Esophagus muscularis mucosa (tissue), 4 donors: ENCODE data around the gene CCL2. TPM values are rescaled to one million over a fixed set of nuclear protein-coding genes. Genes with fewer than 3 reads are reported as not detected.

Source experiments
- DNase-seq: peaks from one replicate; pipeline ENCODE4 v3.0.0-alpha.2; 2017; ENCODE audit errors: extremely low spot score
- H3K27ac ChIP-seq, 4 donors: fragments of 200-600 bp; sonication (generic); replicated peaks in 1 of 4; 1 replicate in 3 of 4; 2 replicates in 1 of 4; pipeline ENCODE4 v1.5.1; 2016 to 2019; ENCODE audit warnings: mild to moderate bottlenecking in 1 of 4
- H3K27me3 ChIP-seq, 4 donors: fragments of 200-600 bp; sonication (generic); one replicate each; pipeline versions ENCODE4 v1.5.1 to v1.6.0; 2016 to 2019
- H3K36me3 ChIP-seq, 4 donors: fragments of 200-600 bp; sonication (generic); one replicate each; pipeline ENCODE4 v1.5.1; 2016 to 2019
- H3K4me1 ChIP-seq, 4 donors: fragments of 200-600 bp; sonication (generic); one replicate each; pipeline ENCODE4 v1.5.1; 2016 to 2019
- H3K4me3 ChIP-seq, 4 donors: fragments of 200-600 bp; sonication (generic); 1 replicate in 2 of 4; 2 replicates in 2 of 4; pipeline ENCODE4 v1.5.1; 2016 to 2019; ENCODE audit warnings: mild to moderate bottlenecking in 4 of 4, moderate library complexity in 1 of 4
- H3K9me3 ChIP-seq, 4 donors: fragments of 200-600 bp; sonication (generic); 1 replicate in 3 of 4; 2 replicates in 1 of 4; pipeline ENCODE4 v1.5.1; 2016 to 2019
- EP300 ChIP-seq: sonication (generic); formaldehyde crosslinking; IDR thresholded peaks from one replicate; pipeline ENCODE4 v1.6.1; 2017; ENCODE audit warnings: antibody characterized with exemption
- POLR2A ChIP-seq: fragments of 450-650 bp; IDR thresholded peaks from one replicate; pipeline ENCODE4 v1.6.1; 2017; ENCODE audit warnings: antibody characterized with exemption, moderate library complexity, mild to moderate bottlenecking, low read depth
- POLR2AphosphoS5 ChIP-seq, 2 donors: sonication (generic); formaldehyde crosslinking; IDR thresholded peaks; one replicate each; pipeline ENCODE4 v1.6.1; 2017; ENCODE audit warnings: antibody characterized with exemption in 2 of 2
- WGBS: methylation state at CpG from one replicate; pipeline ENCODE4 v1.1.5; 2018; 5-methylcytosine and 5-hydroxymethylcytosine counted together
- intact Hi-C: fragments of 100-400 bp; cut with DNase I; formaldehyde crosslinking; loops from one replicate; pipeline ENCODE4 v1.15.1; 2023
- total RNA-seq, 4 donors: library from RNA; depleted of rRNA; stranded (reverse); fragments of >200 nt; gene quantifications; one replicate each; pipeline versions ENCODE4 v1.1.0 to v1.2.1, GENCODE V29; 2016
- TF ChIP-seq, protein P1 (sequence below), 3 experiments: fragments of 200-600 bp in 2 of 3; fragments of 450-650 bp in 1 of 3; sonication (generic) in 2 of 3; IDR thresholded peaks; one replicate each; pipeline ENCODE4 v1.5.1; 2017 to 2019; ENCODE audit warnings: antibody characterized with exemption in 3 of 3, mild to moderate bottlenecking in 2 of 3, moderate library complexity in 1 of 3

The CCL2 gene
- total RNA-seq, 4 donors from 2014 or later: 7.1 to 514 (median 20.8) TPM

DNA sequence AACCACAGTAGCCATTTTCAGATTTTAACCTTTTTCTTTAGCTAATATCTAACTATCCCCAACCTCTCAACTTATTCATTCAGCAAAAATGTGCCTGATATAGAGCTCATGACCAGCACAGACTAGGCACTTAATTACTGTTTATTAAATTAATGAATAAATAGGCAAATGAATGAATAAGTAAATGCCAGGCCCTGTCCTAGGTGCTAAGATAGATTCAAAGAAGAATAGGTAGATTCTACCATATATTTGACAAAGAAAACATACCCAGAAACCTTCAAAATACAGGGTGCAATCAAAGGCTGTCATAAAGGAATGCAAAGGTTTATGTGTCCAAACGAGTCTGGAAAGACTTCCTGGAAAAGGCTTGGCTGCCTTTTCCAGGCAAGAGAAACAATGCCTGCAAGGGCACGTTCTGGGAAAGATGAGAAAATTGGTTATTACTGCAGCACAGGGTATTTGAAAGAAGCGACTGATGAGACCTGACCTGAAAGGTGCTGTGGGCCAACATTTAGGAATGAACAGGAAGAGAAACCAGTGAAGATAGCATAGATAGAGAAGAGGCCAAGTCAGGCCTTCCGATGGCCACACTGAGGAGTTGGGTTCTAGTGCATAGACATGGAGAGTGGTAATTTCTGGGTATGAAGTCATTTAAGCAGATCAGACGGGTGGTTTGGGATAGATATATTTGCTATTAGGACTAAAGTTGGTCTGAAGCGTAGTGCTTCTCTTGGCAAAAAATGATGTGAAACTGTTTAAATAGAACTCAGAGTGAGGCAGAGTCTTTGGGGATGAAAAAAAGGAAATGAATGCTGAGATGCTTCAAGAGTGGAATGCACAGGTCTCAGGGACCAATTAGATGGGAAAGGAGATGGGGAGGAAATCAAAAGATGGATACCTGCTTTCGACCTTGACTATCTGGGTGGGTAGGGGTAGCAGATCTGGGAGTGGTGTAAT is 11.4 kb upstream of the CCL2 start:
- Histone ChIP-seq H3K27me3 (no peaks in the 10 kb centered on the region), H3K27ac (peak overlapping the region in 2 of 4 donors; percentile 27 to 47), H3K4me1 (peaks cover 47 to 74% (median 58%) of the 10 kb centered on the region in 4 donors), H3K36me3 (no peaks in the 10 kb centered on the region), H3K4me3 (no peak overlapping the region), H3K9me3 (no peaks in the 10 kb centered on the region)
- TF ChIP-seq, protein P1, sequence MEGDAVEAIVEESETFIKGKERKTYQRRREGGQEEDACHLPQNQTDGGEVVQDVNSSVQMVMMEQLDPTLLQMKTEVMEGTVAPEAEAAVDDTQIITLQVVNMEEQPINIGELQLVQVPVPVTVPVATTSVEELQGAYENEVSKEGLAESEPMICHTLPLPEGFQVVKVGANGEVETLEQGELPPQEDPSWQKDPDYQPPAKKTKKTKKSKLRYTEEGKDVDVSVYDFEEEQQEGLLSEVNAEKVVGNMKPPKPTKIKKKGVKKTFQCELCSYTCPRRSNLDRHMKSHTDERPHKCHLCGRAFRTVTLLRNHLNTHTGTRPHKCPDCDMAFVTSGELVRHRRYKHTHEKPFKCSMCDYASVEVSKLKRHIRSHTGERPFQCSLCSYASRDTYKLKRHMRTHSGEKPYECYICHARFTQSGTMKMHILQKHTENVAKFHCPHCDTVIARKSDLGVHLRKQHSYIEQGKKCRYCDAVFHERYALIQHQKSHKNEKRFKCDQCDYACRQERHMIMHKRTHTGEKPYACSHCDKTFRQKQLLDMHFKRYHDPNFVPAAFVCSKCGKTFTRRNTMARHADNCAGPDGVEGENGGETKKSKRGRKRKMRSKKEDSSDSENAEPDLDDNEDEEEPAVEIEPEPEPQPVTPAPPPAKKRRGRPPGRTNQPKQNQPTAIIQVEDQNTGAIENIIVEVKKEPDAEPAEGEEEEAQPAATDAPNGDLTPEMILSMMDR (IDR thresholded peaks at IDR 0.05): no peak
- TF ChIP-seq EP300: peak; percentile 27
- DNase-seq: no peak
- intact Hi-C loops: no loop called here
- 73% methylated on average over 7 of the region's 7 CpGs for WGBS

DNA sequence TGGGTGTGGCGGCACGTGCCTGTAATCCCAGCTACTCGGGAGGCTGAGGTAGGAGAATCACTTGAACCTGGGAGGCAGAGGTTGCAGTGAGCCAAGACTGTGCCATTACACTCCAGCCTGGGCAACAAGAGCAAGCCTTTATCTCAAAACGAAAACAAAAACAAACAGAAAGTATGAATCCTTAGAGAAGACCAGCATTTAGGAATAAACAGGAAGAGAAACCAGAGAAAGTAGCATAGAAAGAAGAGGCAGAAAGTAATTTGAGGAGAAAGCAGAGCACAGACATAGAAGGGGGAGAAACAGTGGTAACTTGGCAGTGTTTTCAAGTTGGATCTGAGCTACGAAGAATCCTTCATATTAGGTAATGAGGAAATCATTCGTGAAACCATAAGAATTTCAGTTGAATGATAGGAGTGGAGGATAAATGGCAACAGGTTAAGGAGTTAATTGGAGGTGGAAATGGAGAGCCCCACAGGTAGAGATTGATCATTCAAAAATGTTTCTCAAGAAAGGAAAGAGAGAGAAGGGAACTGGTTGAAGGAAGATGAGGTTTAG is 9.7 kb upstream of the CCL2 start:
- Histone ChIP-seq H3K4me3 (no peak overlapping the region), H3K9me3 (no peaks in the 10 kb centered on the region), H3K27me3 (no peaks in the 10 kb centered on the region), H3K4me1 (peaks cover 57 to 79% (median 66%) of the 10 kb centered on the region in 4 donors), H3K27ac (peak overlapping the region in 1 of 4 donors; percentile 5), H3K36me3 (no peaks in the 10 kb centered on the region)
- DNase-seq: no peak
- TF ChIP-seq, protein P1 (IDR thresholded peaks at IDR 0.05): no peak
- no peak for TF ChIP-seq POLR2AphosphoS5 (IDR thresholded peaks at IDR 0.05)
- no peak for TF ChIP-seq POLR2A
- TF ChIP-seq EP300: no peak
- intact Hi-C loops: no loop called here
- WGBS: 71% methylated on average over 6 of the region's 6 CpGs

DNA sequence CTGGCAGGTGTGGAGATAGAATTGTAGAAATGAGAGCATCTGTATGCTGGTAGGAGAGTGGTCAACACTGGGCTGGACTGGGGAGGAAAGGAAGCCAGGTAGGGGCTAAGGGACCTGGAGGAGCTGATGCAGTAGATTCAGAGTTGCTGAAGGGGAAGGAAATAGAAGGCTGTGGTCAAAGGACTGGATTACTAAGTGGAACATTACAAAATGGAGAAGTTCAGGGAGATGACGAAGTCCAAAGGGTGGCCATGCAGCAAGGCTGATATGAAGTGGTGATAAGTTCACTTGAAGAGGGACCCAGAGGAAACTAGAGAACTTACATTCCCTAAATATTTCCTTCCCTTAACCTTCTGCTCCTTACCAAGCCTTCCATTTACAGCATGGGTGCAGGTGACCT is 8.6 kb upstream of the CCL2 start:
- Histone ChIP-seq H3K27me3 (no peaks in the 10 kb centered on the region), H3K9me3 (no peaks in the 10 kb centered on the region), H3K4me1 (peaks cover 58 to 79% (median 66%) of the 10 kb centered on the region in 4 donors), H3K27ac (peak overlapping the region in 1 of 4 donors; percentile 11), H3K36me3 (no peaks in the 10 kb centered on the region), H3K4me3 (no peak overlapping the region)
- WGBS: 87% methylated on average over 1 of the region's 1 CpG
- intact Hi-C loops: no loop called here
- peak; percentile 75 for DNase-seq
- TF ChIP-seq, protein P1 (IDR thresholded peaks at IDR 0.05): no peak
- no peak for TF ChIP-seq POLR2A
- no peak for TF ChIP-seq POLR2AphosphoS5 (IDR thresholded peaks at IDR 0.05)
- TF ChIP-seq EP300: no peak

DNA sequence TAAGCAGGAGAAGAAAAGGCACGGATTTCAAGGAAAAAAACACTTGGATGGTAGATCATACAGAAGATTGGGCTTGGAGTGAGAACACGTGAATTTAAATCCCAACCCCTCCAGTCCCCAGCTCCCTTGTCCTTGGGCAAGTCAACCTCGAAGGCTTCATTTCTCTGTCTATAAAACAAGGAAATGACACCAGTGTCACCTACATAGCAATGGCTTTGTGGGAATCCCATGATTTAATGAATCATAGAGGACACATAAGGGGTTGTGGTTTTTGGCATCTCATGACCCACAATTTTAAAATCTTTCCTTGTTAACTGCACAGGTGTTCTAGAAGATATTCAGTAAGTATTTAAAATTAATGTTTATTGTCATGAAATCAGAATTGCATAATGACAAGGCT is 8.2 kb upstream of the CCL2 start:
- 86% methylated on average over 3 of the region's 3 CpGs for WGBS
- Histone ChIP-seq H3K27me3 (no peaks in the 10 kb centered on the region), H3K27ac (no peak overlapping the region), H3K4me3 (no peak overlapping the region), H3K9me3 (no peaks in the 10 kb centered on the region), H3K4me1 (peaks cover 58 to 79% (median 66%) of the 10 kb centered on the region in 4 donors), H3K36me3 (no peaks in the 10 kb centered on the region)
- no peak for DNase-seq
- intact Hi-C loops: no loop called here
- TF ChIP-seq POLR2A (no peak), EP300 (no peak), POLR2AphosphoS5 (IDR thresholded peaks at IDR 0.05) (no peak)
- TF ChIP-seq, protein P1 (IDR thresholded peaks at IDR 0.05): no peak
